K562 (cell line): ENCODE results near the gene OR7A17. TPM values are rescaled to one million over a fixed set of nuclear protein-coding genes. Genes with fewer than 3 reads are reported as not detected.

Source experiments
- ARID4B ChIP-seq: sonication (generic); formaldehyde crosslinking; IDR thresholded peaks from 2 replicates; pipeline ENCODE4 v1.8.0; 2022; ENCODE audit warnings: mild to moderate bottlenecking, missing genetic modification reagents
- ATF3 ChIP-seq, 2 experiments: fragments of 450-650 bp in 1 of 2; sonication (generic) in 1 of 2; formaldehyde crosslinking in 1 of 2; IDR thresholded peaks in 1 of 2; conservative IDR thresholded peaks in 1 of 2; 2 replicates each; pipeline versions ENCODE4 v1.6.1 to v1.8.1; 2016 to 2023; ENCODE audit warnings: mild to moderate bottlenecking in 2 of 2, moderate library complexity in 2 of 2, inconsistent platforms in 1 of 2, missing genetic modification reagents in 1 of 2
- BCOR ChIP-seq: fragments of 450-650 bp; IDR thresholded peaks from 2 replicates; pipeline ENCODE4 v1.6.1; 2016
- CEBPG ChIP-seq, 3 experiments: fragments of 200-800 bp in 1 of 3; sonication (Bioruptor generic) in 1 of 3; sonication (generic) in 1 of 3; formaldehyde crosslinking in 1 of 3; IDR thresholded peaks in 2 of 3; conservative IDR thresholded peaks in 1 of 3; 2 replicates each; pipeline versions ENCODE4 v1.6.1 to v1.8.0; 2016 to 2022; ENCODE audit warnings: missing compliant biosample characterization in 2 of 3, missing genetic modification characterization in 2 of 3, mild to moderate bottlenecking in 1 of 3, missing genetic modification reagents in 1 of 3
- E2F8 ChIP-seq: fragments of 450-650 bp; IDR thresholded peaks from 2 replicates; pipeline ENCODE4 v1.7.1; 2018; ENCODE audit warnings: mild to moderate bottlenecking, low read depth; ENCODE audit not compliant: partially characterized antibody
- GMEB1 ChIP-seq: fragments of 250-450 bp; sonication (Bioruptor Pico); IDR thresholded peaks from 2 replicates; pipeline ENCODE4 v1.4.0; 2020; ENCODE audit warnings: mild to moderate bottlenecking
- IRF9 ChIP-seq: fragments of 450-650 bp; IDR thresholded peaks from 2 replicates; pipeline ENCODE4 v1.6.1; 2016; ENCODE audit warnings: missing biosample characterization, missing genetic modification characterization
- TBL1XR1 ChIP-seq, 2 experiments: IDR thresholded peaks; 2 replicates each; pipeline ENCODE4 v1.6.1; 2012; ENCODE audit warnings: improper control_type of control experiment in 2 of 2, low read length in 2 of 2, mild to moderate bottlenecking in 1 of 2
- ZBTB43 ChIP-seq: sonication (generic); formaldehyde crosslinking; IDR thresholded peaks from 2 replicates; pipeline ENCODE4 v1.8.0; 2023; ENCODE audit warnings: mild to moderate bottlenecking, missing genetic modification reagents
- ZNF431 ChIP-seq: sonication (generic); formaldehyde crosslinking; IDR thresholded peaks from 2 replicates; pipeline ENCODE4 v1.8.0; 2022; ENCODE audit warnings: mild to moderate bottlenecking, missing genetic modification reagents
- ZNF589 ChIP-seq: fragments of 200-800 bp; sonication (Bioruptor generic); IDR thresholded peaks from 2 replicates; pipeline ENCODE4 v1.6.1; 2016; ENCODE audit warnings: low read depth, missing genetic modification characterization, missing compliant biosample characterization
- ZSCAN32 ChIP-seq: fragments of 450-650 bp; formaldehyde crosslinking; IDR thresholded peaks from 2 replicates; pipeline ENCODE4 v1.4.0; 2020; ENCODE audit warnings: mild to moderate bottlenecking, moderate library complexity
- polyA plus RNA-seq, 8 experiments: library from polyadenylated mRNA; depleted of rRNA in 4 of 8; stranded (reverse) in 5 of 8; unstranded in 3 of 8; fragments of >200 nt; fragmentation: Nextera tagmentation in 2 of 8; fragmentation: Illumina TruSeq in 1 of 8; extraction: Ambion mirVana in 2 of 8; extraction: Trizol in 1 of 8; gene quantifications; 2 replicates each; pipeline versions ENCODE4 v1.2.1 to v1.2.3, GENCODE V29; 2011 to 2014; ENCODE audit warnings: inconsistent platforms in 1 of 8, missing spikeins in 1 of 8
- total RNA-seq, 7 experiments: library from RNA; depleted of rRNA in 6 of 7; stranded (reverse); fragments of >200 nt in 6 of 7; fragmentation: Illumina TruSeq in 2 of 7; extraction: Trizol in 2 of 7; gene quantifications; 2 replicates each; pipeline versions ENCODE4 v1.2.1 to v1.2.3, GENCODE V29; 2011 to 2021; ENCODE audit warnings: low replicate concordance in 1 of 7

OR7A17 gene
- total and polyA plus RNA-seq, 9 of the 15 experiments (the other 6 are each of a cell fraction or from before 2014, with no cell fraction given) = not detected

GRCh38 chr19:14901675-14902260 is 15.8 kb upstream of the OR7A17 start (continued):
- TF ChIP-seq ZBTB43 = no peak
- no peak for TF ChIP-seq IRF9 (tag)
- TF ChIP-seq ATF3 (IDR thresholded peaks at IDR 0.05) = peak; percentile 79
- TF ChIP-seq ATF3 (CRISPR knock-in tag; conservative IDR thresholded peaks at IDR 0.05) = no peak
- TF ChIP-seq BCOR = no peak
- no peak for TF ChIP-seq GMEB1 (CRISPR knock-in tag)
- TF ChIP-seq ARID4B (CRISPR knock-in tag) = no peak
- TF ChIP-seq ZNF431 = no peak
- peak; percentile 76 for TF ChIP-seq ZSCAN32 (CRISPR knock-in tag)
- TF ChIP-seq ZNF589 (CRISPR knock-in tag) = no peak
- no peak for TF ChIP-seq CEBPG (CRISPR knock-in tag; IDR thresholded peaks at IDR 0.05)
- peak; percentile 16 to 87; a peak in 2 of 4 replicates for TF ChIP-seq CEBPG (tag; conservative IDR thresholded peaks at IDR 0.05 in 1 of 2, IDR thresholded peaks at IDR 0.05 in 1 of 2)
- TF ChIP-seq E2F8 = no peak
- no peak for TF ChIP-seq TBL1XR1 (IDR thresholded peaks at IDR 0.05; ENCODE audit: low read length in 2 of 2)
- TF ChIP-seq, all 486 proteins: peak for 4
